Effector CD4-positive, alpha-beta T cell (primary cell): ENCODE results near the gene GOLGA7B.
A peak's percentile ranks its signal among the peaks of the same experiment; 100 is the strongest.
"Not testable (repeated sequence)": the region's sequence is repeated elsewhere in the genome, so short reads cannot be mapped to it uniquely, and the experiment has no call there.

ENCODE experiments used
- DNase-seq: peaks from one replicate; pipeline ENCODE4 v3.0.0-alpha.2; 2020

GOLGA7B gene

DNA sequence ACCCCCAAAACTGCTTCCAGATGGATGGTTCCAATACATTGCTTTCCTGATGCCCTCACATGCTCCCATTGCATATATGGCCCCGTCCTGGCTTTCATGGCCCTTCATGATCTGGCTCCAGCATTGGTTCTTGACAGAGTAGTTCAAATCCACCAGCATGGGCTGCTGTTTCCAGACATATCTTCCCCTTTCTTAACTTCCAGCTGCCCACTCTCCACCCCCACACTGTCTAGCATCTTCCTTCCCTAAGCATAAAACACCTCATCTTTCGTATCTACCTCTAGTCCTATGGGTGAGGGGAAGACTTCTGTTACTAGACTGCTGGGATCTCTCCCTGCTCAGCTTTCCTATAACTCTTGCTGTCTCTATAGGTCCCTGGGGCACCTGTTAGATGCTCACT lies 13.2 kb upstream of the GOLGA7B start:
- DNase-seq: no peak

DNA sequence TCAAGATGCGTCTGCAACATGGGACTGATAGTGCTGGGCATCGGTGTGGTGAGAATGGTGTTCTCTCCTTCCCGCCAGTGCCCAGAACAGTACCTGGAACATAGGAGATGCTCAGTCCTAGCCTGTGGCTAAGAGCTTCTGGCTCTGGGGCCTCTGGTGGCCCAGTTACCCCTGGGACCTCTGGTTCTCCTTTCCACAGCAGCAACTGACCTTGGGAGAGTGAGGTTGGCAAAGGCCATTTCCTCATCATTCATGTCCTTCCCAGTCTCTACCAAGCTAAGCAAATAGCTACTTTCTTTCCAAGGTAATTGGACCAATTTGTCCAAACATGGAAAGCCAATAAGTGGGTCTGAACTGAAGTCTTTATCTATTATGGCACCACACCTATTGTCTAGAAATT lies 11.6 kb upstream of the GOLGA7B start:
- no peak for DNase-seq

DNA sequence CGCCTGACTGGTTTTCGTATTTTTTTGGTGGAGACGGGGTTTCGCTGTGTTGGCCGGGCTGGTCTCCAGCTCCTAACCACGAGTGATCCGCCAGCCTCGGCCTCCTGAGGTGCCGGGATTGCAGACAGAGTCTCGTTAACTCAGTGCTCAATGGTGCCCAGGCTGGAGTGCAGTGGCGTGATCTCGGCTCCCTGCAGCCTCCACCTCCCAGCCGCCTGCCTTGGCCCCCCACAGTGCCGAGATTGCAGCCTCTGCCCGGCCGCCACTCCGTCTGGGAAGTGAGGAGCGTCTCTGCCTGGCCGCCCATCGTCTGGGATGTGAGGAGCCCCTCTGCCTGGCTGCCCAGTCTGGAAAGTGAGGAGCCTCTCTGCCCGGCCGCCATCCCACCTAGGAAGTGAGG lies 8.5 kb upstream of the GOLGA7B start:
- not testable (repeated sequence) for DNase-seq

DNA sequence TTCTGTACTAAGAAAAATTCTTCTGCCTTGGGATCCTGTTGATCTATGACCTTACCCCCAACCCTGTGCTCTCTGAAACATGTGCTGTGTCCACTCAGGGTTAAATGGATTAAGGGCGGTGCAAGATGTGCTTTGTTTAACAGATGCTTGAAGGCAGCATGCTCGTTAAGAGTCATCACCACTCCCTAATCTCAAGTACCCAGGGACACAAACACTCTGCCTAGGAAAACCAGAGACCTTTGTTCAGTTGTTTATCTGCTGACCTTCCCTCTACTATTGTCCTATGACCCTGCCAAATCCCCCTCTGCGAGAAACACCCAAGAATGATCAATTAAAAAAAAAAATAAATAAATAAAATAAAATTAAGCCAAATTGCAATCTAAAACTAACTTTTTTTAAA lies 7.5 kb upstream of the GOLGA7B start:
- DNase-seq: not testable (repeated sequence)

DNA sequence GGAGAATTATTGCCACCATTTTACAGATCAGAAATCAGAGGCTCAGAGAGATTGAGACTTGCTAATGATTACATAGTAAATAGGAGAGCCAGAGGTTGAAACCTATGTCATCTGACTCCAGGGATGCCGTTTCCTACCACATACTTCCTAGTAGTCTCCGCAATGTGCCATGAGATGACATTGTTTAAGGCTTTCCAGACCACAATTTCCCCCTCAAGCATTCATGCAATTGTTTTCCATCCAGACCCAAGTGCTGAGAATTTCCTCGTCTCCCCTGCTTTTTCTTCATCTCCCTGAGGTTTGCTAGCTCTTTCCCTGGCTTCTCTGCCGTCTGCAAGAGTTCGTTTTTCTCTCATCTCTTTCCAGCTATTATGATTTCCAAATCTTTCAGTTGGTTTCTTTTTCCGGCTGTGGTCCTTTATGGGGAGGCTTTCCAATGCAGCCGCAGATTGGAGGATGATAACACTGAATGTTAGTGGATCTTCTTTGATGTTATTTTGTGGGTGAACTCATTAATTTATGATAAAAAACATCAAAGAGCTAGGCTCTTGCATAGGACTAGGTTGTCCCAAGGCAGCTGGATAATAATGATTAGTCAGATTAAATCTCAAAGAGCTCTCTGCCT lies 6.9 kb upstream of the GOLGA7B start:
- no peak for DNase-seq

DNA sequence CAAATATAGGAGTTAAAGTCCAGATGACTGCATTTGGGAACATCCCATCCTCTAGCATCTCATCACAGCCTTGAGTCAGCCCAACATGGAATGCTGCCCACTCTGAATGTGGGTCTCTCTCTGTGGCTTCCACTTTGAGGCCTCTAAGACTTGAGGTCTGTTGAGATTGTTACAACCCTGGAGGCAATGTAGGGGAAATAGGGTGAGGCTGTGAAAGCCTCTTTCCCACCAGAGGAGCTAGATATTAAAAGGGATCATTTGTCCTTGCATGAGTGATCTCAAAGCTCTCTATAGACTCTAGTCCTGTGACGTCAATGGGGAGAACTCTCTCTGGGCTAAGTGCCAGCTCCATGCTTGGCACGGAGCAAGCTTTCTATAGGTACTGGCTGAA lies 6.4 kb upstream of the GOLGA7B start:
- no peak for DNase-seq

DNA sequence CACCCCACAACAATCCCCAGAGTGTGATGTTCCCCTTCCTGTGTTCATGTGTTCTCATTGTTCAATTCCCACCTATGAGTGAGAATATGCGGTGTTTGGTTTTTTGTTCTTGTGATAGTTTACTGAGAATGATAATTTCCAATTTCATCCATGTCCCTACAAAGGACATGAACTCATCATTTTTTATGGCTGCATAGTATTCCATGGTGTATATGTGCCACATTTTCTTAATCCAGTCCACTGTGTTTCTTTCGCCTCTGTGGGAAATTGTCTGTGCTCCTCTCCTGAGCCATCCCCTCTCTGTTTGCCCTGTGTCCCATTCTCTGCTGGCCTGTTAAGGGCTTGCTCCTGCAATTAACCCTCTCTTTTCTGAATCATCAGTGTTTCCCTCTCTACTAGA lies 5.7 kb upstream of the GOLGA7B start:
- not testable (repeated sequence) for DNase-seq

DNA sequence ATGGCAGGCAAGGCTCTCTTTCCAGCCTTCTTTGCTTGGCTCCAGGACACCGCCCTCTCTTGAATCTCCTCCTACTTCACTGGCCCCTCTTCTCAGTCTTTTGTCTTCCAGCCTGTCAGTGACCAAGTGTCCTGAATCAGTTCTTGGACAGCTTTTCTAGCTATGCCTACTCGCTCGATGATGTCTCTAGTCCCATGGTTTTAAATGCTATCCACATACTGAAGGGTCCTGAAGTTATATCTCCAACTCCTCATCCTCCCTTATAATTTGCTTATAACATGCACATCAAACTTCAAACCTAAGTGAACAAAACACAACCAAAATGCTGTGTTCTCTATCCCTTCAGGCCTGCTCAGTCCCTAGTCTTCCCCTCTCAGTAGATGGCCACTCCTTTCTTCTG lies 5.0 kb upstream of the GOLGA7B start:
- DNase-seq: no peak

DNA sequence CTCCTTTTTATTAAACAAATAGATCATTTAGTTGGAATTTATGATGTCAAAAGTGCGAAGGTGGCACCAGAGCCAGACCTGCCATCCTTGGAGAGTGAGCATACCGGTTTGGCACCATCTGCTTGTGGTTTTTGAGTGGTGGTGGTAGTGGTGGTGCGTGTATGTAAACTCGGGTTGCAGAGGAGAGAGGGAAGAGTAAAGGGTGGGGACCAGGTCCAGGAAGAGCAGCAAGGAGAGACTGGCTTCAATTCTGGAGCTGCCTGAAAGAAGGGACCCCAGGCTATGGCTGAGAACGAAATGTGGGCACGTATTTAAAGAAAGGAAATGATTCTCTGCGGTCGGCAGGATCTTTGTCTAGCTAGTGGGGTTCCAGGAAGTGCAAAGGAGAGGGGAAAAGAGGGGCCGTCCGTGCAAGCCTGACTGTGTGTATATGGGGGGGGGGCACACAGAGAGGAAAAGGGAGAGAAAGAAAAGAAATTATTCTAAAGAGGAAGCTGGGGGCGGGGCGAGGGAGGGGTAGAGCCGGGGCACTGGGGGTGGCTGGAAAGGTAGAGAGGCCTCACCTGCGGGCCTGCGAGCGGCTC lies 448 bp upstream of the GOLGA7B start:
- DNase-seq: no peak

DNA sequence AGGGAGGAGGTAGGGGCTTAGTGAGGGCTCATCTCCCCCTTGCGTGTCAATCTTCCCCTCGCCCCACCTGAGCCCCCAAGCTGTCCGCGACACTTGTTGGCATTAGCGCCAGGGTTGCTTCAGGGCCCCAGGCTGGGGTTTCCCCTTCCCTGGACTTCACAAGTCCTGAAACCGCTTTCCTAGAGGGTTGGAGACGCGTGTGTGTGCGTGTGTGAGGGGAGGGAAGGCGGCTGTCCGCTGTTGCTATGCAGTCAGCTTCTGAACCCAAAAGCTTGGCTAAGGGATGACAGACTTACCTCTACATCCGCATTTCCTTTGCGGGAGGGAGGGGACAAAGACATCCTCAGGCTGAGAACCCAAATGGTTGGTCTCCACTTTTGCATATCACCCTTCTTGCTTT lies 803 bp downstream of the GOLGA7B start:
- DNase-seq: no peak

DNA sequence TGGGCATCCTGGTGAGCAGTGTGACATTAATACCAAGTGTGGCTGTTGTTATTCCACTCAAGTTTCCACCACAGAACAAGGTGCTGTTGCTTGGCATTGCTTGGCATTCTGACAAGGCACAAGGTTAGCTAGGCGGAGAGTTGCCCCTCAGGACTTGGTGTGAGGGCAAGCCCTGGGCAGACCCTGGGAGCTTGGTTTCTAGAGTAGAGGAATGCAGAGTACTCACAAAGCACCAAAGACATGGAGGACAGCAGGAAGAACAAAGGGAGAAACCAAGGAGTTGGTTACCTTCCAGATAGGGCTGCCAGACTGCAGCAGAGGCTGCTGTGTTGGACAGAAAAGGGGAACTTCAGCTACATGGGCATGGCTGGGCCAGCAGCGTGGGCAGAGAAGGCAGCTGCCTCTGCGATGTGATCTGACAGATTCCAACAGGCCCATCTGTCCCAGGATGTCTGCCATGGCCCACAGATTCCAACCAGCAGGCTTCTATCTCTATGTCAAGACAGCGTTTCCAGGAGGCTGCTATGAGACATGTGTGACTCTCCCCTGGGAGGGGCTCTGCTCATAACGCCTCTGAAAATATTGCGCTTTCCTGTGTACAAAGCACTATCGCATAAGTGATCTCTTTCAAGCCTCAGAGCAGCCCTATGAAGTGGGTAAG lies 1.8 kb downstream of the GOLGA7B start:
- DNase-seq: peak; percentile 29

DNA sequence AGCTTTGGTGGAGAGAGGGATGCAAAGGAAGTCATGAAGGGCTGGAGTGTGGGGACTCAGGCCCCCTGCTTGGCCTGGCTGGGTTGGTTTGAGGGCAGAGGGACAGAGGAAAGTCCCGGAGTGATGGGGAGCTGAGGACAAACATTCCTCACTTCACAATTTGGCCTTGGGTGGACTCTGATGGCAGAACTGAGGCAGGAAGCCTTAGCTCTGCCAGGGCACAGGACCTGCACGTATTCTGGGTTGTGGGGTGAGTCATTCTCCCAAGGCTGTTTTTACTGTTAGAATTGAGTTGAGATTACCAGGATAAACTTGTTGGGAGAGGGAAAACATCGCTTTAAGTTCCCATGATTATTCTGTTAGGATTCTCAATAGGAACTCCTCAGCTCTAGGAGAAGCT lies 2.6 kb downstream of the GOLGA7B start:
- DNase-seq: no peak

DNA sequence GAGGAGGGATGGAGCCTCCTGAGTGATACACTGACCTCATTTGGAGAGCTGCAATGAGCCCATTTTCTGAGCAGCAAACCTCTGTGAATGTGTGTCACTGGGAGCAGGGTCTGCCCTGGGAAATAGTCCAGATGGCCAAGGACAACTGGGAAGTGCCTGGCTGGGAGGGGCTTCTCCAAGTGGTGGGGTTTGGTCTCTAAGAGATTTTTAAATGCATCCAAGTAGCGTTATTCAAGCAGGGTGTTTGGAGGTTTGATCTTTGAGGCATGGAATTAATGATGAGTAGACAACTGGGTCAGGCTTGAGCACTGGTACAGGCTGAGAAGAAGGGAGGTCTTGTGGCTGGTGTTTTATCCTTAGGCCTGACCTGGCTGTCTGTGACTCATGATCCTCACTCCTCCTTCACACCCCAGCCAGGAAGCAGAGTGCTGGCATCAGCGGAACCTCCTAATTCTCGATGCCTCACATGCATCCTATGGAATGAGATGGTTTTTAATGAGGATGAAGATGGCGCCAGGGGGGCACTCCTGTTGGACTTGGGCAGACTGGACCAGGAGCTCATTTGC lies 3.3 kb downstream of the GOLGA7B start:
- DNase-seq: no peak

DNA sequence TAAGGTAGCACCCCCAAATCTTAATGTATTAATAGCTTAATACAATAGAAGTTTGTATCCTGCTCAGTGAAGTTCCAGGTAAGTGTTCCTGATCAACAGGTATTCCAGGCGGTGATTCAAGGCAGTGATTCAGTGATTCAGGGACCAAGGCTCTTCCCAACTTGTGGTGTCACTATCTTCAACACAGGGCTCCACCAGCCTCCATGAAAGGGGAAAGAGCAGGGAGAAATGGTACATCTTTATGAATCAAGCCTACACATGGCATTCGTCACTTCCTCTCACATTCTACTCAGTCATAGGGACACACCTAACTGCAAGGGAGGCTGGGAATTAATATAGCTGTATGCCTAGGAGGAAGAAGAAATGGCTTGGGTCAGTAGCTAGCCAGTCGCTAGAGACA lies 5.1 kb downstream of the GOLGA7B start:
- no peak for DNase-seq

DNA sequence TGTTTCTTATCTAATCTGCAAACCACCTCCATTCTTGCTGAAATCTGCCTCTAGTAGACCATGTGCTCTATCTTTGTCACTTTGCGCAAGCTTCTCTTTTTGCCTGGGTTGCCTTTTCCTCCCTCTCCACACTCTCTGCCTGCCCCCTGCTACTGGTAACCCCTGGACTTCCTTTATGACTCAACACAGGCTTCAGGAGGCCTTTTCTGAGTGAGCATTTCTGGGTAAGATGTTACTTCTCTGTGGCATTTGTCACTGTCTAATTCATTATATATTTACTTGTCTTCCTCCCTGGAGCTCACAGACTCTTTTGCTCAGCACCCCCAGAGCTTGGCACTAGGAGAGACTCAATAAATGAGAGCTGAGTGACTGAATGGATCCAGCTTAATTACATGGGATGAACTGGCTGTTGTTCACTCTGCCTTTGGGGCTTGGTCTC lies 8.4 kb downstream of the GOLGA7B start:
- no peak for DNase-seq

DNA sequence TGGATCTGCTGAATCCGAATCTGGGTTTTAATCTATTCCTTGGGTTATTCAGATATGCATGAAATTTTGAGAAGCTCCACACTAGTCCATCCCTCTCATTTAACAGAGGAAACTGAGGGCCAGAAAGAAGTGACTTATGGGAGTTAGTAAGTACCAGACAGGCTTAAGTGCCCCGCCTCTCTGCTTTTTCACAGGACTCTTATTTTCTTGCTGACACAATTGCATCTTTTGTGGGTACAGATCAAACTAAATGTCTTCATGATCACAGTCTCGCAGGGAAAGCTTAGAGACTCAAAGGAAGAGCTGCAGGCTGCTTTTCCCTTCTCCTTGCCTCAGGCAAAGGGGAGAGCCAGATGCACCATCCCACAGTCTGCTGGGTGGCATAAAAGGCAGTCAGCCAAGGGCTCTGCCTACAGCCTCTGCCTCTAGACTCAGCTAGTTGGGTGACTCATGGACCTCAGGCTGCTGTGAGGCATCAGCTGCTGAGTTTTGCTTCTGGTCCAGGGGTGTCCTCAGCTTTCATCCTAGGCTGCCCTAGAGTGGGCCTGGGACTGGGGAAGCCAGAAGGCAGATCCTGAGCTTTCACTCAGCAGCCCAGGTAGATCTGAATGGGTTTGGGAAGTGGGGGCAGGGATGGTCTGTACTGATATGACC lies 11.6 kb downstream of the GOLGA7B start:
- DNase-seq: no peak

DNA sequence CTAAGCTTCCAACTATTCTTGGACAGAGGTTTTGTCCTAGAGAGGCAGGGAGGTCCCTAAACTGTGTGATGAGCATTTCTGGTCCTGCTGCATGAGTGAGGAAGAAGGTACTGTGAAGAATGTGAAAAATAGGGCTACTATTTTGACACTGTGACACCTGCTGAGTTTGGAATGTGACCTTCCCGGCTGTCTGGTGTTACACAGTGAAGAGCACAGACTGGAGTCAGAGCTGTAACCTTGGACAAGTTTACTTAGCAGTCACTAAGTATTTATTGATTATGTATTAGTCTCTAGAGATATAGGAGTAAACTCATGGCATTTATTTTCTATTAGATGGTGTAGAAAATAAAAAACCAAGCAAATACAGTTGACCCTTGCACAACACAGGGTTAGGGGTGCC lies 12.3 kb downstream of the GOLGA7B start:
- DNase-seq: no peak

DNA sequence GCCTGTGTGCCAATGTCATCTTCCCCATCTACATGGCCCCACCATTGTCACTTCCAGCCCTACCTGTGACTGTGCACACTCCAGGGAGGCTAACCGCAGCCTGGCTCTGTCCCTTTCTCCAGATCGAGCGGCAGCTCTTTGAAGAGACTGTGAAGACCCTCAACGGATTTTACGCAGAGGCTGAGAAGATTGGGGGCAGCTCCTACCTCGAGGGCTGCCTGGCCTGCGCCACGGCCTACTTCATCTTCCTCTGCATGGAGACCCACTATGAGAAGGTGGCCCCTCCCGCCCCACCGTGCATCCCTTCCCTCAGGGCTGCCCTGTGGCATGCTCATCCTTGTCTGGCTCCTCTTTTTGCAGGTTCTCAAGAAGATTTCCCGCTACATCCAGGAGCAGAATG lies 14.2 kb downstream of the GOLGA7B start:
- no peak for DNase-seq

DNA sequence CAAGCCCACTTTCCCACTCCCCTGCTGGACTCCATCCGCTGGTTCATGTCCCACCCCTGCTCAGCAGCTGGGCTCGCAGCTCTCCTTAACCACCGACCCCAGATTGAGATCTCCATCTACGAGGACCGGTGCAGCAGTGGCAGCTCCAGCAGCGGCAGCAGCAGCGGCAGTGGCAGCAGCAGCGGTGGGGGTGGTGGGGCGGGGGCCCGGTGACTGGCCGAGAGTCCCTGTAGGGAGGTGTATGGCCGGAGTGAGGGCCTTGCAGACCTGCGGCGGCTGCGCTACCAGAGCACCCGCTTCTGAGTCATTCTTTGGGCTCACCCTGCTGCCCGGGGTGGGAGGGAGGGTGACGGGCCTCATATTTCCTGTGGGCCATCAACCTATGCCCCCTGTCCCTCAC lies 15.8 kb downstream of the GOLGA7B start:
- DNase-seq: no peak

DNA sequence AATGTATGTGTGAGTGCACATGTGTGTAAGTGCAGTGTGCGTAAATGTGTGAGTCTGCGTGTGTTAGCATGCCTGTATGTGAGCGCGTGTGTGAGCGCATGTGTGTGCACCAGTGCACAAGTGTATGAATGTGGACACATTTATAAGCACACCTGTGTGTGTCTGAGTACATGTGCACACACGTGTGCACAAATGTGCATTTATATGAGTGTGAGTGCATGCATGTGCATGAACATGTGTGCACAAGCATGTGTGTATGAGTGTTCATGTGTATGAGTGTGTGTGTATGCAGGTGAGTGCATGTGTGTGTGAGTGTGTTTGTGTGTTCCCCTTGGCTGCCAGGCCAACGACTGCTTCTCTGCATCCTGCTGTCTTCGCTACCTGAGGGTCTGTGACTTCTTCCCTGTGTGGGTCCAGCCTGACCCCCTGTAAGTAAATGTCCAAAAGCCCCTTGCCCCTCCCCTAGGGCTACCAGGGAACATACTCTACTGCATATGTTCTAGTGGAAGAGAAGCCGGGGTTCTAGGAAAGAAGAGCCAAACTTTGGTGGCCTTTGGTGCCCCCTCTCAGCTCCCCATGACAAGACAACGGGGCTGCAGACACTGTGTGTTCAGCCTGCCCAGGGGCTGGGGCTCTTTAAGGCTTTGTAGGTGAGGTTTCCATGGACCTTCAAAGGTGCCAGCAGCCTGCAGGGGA lies 17.0 kb downstream of the GOLGA7B start:
- DNase-seq: no peak

DNA sequence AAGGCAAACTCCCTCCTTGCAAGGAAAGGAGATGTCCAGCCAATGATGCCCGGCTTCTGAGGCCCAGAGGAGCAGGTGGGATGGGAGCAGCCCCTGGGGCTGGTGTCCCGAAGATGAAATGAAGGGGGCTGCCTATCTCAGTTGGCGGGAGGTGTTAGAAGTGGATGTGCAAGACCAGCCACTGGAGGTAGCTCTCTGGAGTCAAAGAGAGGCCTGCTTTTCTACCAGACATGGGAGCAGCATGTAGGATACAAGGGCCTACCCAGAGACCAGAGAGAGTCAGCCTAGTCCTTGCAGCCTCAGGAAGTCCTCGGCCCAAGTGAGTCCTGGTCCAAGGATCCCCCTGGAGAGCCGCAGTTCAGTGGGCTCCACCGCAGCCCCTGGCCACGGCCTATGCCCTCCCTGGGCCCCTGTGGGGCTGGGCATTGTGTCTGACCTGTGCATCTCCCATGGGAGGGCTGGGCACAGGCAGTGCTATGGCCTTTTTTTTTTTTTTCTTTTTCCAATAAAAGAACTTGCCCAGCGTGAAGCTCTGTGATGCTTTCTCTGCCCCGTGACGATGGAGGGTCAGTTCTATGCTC lies 17.7 kb downstream of the GOLGA7B start:
- no peak for DNase-seq

DNA sequence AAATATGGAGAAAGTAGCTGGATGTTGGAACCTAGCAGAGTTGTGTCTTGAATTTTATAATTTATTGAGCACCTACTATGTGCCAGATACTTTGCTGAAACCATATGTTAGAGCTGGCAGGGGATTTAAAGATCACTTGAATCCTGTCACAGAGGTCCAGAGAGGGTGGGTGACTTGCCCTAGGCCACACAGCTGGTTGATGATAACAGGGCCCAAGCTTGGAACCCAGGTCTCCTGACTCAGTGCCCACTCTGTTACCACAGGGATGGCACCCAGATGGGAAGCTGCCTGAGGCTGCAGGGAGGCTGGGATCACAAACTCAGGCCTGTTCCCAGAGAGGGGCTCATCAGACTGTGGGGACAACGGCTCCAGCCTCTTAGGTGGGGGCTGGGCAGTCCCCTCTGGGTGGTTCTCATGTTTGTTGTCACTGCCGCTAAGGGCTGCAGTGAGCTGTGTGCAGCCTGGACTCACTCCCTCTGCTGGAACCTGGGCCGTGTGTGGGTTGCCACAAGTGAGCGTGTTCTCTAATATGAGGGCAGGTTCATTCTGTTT lies 18.6 kb downstream of the GOLGA7B start:
- DNase-seq: no peak
